HCT116 (cell line): ENCODE data around the gene DHDDS. TPM values are rescaled to one million over a fixed set of nuclear protein-coding genes. Genes with fewer than 3 reads are reported as not detected.

ENCODE experiments used
- ATAC-seq: fragments of 200-7000 bp; cut with Tn5 transposase; 2 replicates; pipeline ENCODE4 v1.9.1; 2020; ENCODE audit warnings: mild to moderate bottlenecking, moderate library complexity
- BruUV-seq: library from RNA; stranded (reverse); fragments of 400-500 nt; replicated peaks from 2 replicates; lab custom pipeline; 2021; lab: Mats Ljungman, UMichigan
- CTCF ChIA-PET: fragments of 300-600 bp; sonication (Branson Sonifier 250); formaldehyde crosslinking; loops from one replicate; lab custom pipeline; 2021; ENCODE audit warnings: antibody characterized with exemption; lab: Charles Lee
- POLR2A ChIA-PET: fragments of 300-600, 350-600 bp; sonication (Branson Sonifier 250); formaldehyde crosslinking; loops from one replicate; lab custom pipeline; 2021; ENCODE audit warnings: antibody characterized with exemption; lab: Charles Lee
- RAD21 ChIA-PET, 2 experiments: fragments of 300-600 bp; sonication (Branson Sonifier 250); formaldehyde crosslinking; loops; one replicate each; lab custom pipeline; 2023; ENCODE audit warnings: low total read pairs in 2 of 2; ENCODE audit not compliant: uncharacterized antibody in 2 of 2, unreplicated experiment in 2 of 2, low non-redundant PET in 1 of 2; lab: Charles Lee
- DNase-seq: peaks from one replicate; pipeline ENCODE4 v3.0.0-alpha.2; 2010; ENCODE audit warnings: low read depth, low spot score
- H2AFZ ChIP-seq: fragments of 200-600 bp; shearing (Covaris generic), sonication (generic); 2 replicates; pipeline ENCODE4 v1.6.1; 2017; ENCODE audit warnings: low read depth, mixed run types, mixed read lengths, antibody characterized with exemption, low read length; ENCODE audit not compliant: poor library complexity, severe bottlenecking
- H3K27ac ChIP-seq: 2 replicates; pipeline ENCODE4 v1.5.1; 2012; ENCODE audit warnings: low read depth, low read length
- H3K27me3 ChIP-seq: fragments of 200-600 bp; sonication (generic); 2 replicates; pipeline ENCODE4 v1.6.1; 2016; ENCODE audit warnings: mixed run types, low read length, mixed read lengths; ENCODE audit not compliant: insufficient read depth
- H3K36me3 ChIP-seq, 2 experiments: fragments of 200-500 bp in 1 of 2; fragments of 200-600 bp in 1 of 2; sonication (Bioruptor generic) in 1 of 2; sonication (generic) in 1 of 2; 2 replicates each; pipeline versions ENCODE4 v1.5.1 to v1.6.1; 2014 to 2016; ENCODE audit warnings: low read length in 2 of 2, inconsistent platforms in 1 of 2, mixed read lengths in 1 of 2, mixed run types in 1 of 2; ENCODE audit not compliant: insufficient read depth in 2 of 2, control insufficient read depth in 1 of 2
- H3K4me1 ChIP-seq, 2 experiments: fragments of 200-600 bp in 1 of 2; sonication (generic) in 1 of 2; 2 replicates each; pipeline versions ENCODE4 v1.5.1 to v1.6.1; 2012 to 2017; ENCODE audit warnings: low read length in 2 of 2, inconsistent platforms in 1 of 2, mild to moderate bottlenecking in 1 of 2, mixed read lengths in 1 of 2, mixed run types in 1 of 2, moderate library complexity in 1 of 2; ENCODE audit not compliant: insufficient read depth in 2 of 2, control insufficient read depth in 1 of 2
- H3K4me2 ChIP-seq: fragments of 200-600 bp; sonication (generic); 2 replicates; pipeline ENCODE4 v1.6.1; 2017; ENCODE audit warnings: mixed run types, low read length, mixed read lengths
- H3K4me3 ChIP-seq, 2 experiments: fragments of 200-600 bp in 1 of 2; sonication (generic) in 1 of 2; replicated peaks in 1 of 2; 2 replicates each; pipeline ENCODE4 v1.5.1; 2011 to 2016; ENCODE audit warnings: low read length in 2 of 2, control low read depth in 1 of 2, low read depth in 1 of 2, mild to moderate bottlenecking in 1 of 2, mixed read lengths in 1 of 2, mixed run types in 1 of 2
- H3K79me2 ChIP-seq: fragments of 200-600 bp; sonication (generic); 2 replicates; pipeline ENCODE4 v1.6.1; 2017; ENCODE audit warnings: mild to moderate bottlenecking, mixed run types, low read length, moderate library complexity, mixed read lengths; ENCODE audit not compliant: insufficient read depth
- H3K9ac ChIP-seq: fragments of 200-600 bp; sonication (generic); 2 replicates; pipeline ENCODE4 v1.6.1; 2016; ENCODE audit warnings: low read length, mixed read lengths
- H3K9me2 ChIP-seq: fragments of 200-600 bp; sonication (generic), shearing (Covaris generic); 2 replicates; pipeline ENCODE4 v1.6.1; 2017; ENCODE audit warnings: mixed run types, mild to moderate bottlenecking, moderate library complexity; ENCODE audit not compliant: insufficient read depth
- H3K9me3 ChIP-seq, 2 experiments: fragments of 200-500 bp in 1 of 2; fragments of 200-600 bp in 1 of 2; sonication (Bioruptor generic) in 1 of 2; sonication (generic) in 1 of 2; 2 replicates each; pipeline ENCODE4 v1.6.1; 2014 to 2017; ENCODE audit warnings: low read length in 2 of 2, mixed read lengths in 2 of 2, inconsistent platforms in 1 of 2, low read depth in 1 of 2, mild to moderate bottlenecking in 1 of 2, mixed run types in 1 of 2, moderate library complexity in 1 of 2; ENCODE audit not compliant: control insufficient read depth in 1 of 2, insufficient read depth in 1 of 2
- H4K20me1 ChIP-seq: fragments of 200-600 bp; sonication (generic), shearing (Covaris generic); 2 replicates; pipeline ENCODE4 v1.6.1; 2017; ENCODE audit warnings: mixed run types, mild to moderate bottlenecking, moderate library complexity; ENCODE audit not compliant: insufficient read depth
- ATF3 ChIP-seq: IDR thresholded peaks from 2 replicates; pipeline ENCODE4 v1.6.1; 2012
- CBX3 ChIP-seq: IDR thresholded peaks from 2 replicates; pipeline ENCODE4 v1.6.1; 2012; ENCODE audit warnings: low read depth
- CEBPB ChIP-seq: IDR thresholded peaks from 2 replicates; pipeline ENCODE4 v1.6.1; 2012; ENCODE audit warnings: low read depth
- CTCF ChIP-seq, 3 experiments: fragments of 200-600 bp in 1 of 3; sonication (generic) in 1 of 3; IDR thresholded peaks in 2 of 3; conservative IDR thresholded peaks in 1 of 3; 2 replicates each; pipeline ENCODE4 v1.5.1; 2012 to 2017; ENCODE audit warnings: low read depth in 2 of 3, low read length in 2 of 3, antibody characterized with exemption in 1 of 3, borderline replicate concordance in 1 of 3, control low read depth in 1 of 3, mild to moderate bottlenecking in 1 of 3, mixed read lengths in 1 of 3, mixed run types in 1 of 3, moderate library complexity in 1 of 3; ENCODE audit not compliant: insufficient read depth in 1 of 3
- ELF1 ChIP-seq: IDR thresholded peaks from 2 replicates; pipeline ENCODE4 v1.6.1; 2012; ENCODE audit warnings: low read depth, borderline replicate concordance
- EZH2 ChIP-seq: fragments of 200-600 bp; sonication (generic); IDR thresholded peaks from 2 replicates; pipeline ENCODE4 v1.6.1; 2017; ENCODE audit warnings: antibody characterized with exemption, mixed run types
- EZH2phosphoT487 ChIP-seq: fragments of 200-600 bp; IDR thresholded peaks from 2 replicates; pipeline ENCODE4 v1.6.1; 2018; ENCODE audit warnings: antibody characterized with exemption, borderline replicate concordance
- FOSL1 ChIP-seq: IDR thresholded peaks from 2 replicates; pipeline ENCODE4 v1.6.1; 2012; ENCODE audit warnings: low read depth
- JUND ChIP-seq: IDR thresholded peaks from 2 replicates; pipeline ENCODE4 v1.6.1; 2012
- MAX ChIP-seq: IDR thresholded peaks from 2 replicates; pipeline ENCODE4 v1.6.1; 2012
- POLR2A ChIP-seq: IDR thresholded peaks from 2 replicates; pipeline ENCODE4 v1.7.0; 2011; ENCODE audit warnings: borderline replicate concordance; ENCODE audit not compliant: insufficient read depth, insufficient read length; ENCODE audit errors: extremely low read depth
- POLR2AphosphoS5 ChIP-seq: IDR thresholded peaks from 2 replicates; pipeline ENCODE4 v1.6.1; 2011; ENCODE audit warnings: mild to moderate bottlenecking, low read depth, low read length, moderate library complexity
- RAD21 ChIP-seq: IDR thresholded peaks from 2 replicates; pipeline ENCODE4 v1.6.1; 2012; ENCODE audit warnings: low read depth, mild to moderate bottlenecking
- REST ChIP-seq: IDR thresholded peaks from 2 replicates; pipeline ENCODE4 v1.6.1; 2012; ENCODE audit warnings: low read depth
- SIN3A ChIP-seq: IDR thresholded peaks from 2 replicates; pipeline ENCODE4 v1.6.1; 2012; ENCODE audit warnings: low read depth
- SP1 ChIP-seq: IDR thresholded peaks from 2 replicates; pipeline ENCODE4 v1.6.1; 2012; ENCODE audit warnings: low read depth
- SRF ChIP-seq: IDR thresholded peaks from 2 replicates; pipeline ENCODE4 v1.6.1; 2012; ENCODE audit warnings: low read depth
- ZBTB33 ChIP-seq: IDR thresholded peaks from 2 replicates; pipeline ENCODE4 v1.6.1; 2011; ENCODE audit warnings: mild to moderate bottlenecking, low read length, moderate library complexity; ENCODE audit not compliant: insufficient replicate concordance; ENCODE audit errors: extremely low read depth
- ZNF274 ChIP-seq: fragments of 200-500 bp; sonication (Bioruptor generic); IDR thresholded peaks from 2 replicates; pipeline ENCODE4 v1.6.1; 2014; ENCODE audit warnings: mild to moderate bottlenecking, low read depth, low read length, inconsistent platforms
- intact Hi-C: fragments of 100-400 bp; cut with micrococcal nuclease; formaldehyde crosslinking; loops from 2 replicates; pipeline ENCODE4 v1.10.0; 2022
- total RNA-seq: library from RNA; stranded (reverse); gene quantifications from one replicate; pipeline ENCODE4 v1.2.1, GENCODE V29; 2021; ENCODE audit not compliant: unreplicated experiment

The DHDDS gene
- total RNA-seq, 1 experiment from 2014 or later = 46.0 TPM

GRCh38 chr1:26395754-26396153 lies 36.4 kb upstream of the DHDDS start:
- no TSS peak for BruUV-seq
- Histone ChIP-seq H3K36me3 (no peaks in the 10 kb centered on the region), H3K4me3 (no peak overlapping the region), H3K4me2 (no peak overlapping the region), H3K79me2 (no peaks in the 10 kb centered on the region), H3K27me3 (no peaks in the 10 kb centered on the region), H3K9me3 (no peaks in the 10 kb centered on the region), H4K20me1 (no peaks in the 10 kb centered on the region), H3K9me2 (no peaks in the 10 kb centered on the region), H3K4me1 (peaks cover 6 to 8% of the 10 kb centered on the region in 2 experiments; a peak in 3 of 4 replicates), H2AFZ (no peak overlapping the region), H3K9ac (no peak overlapping the region), H3K27ac (no peak overlapping the region)
- RAD21 ChIA-PET = interaction anchor here (0.6 to 0.7 kb wide), 2 partner anchors 45 to 284 kb away, joined by 3 to 4 read pairs; no protein-coding TSS in a partner anchor
- ATAC-seq = no peak
- POLR2A ChIA-PET = no interaction called here
- DNase-seq = no peak
- intact Hi-C loops = no loop called here
- TF ChIP-seq EZH2phosphoT487 (no peak), CBX3 (no peak), CEBPB (no peak), POLR2A (no peak), POLR2AphosphoS5 (no peak), RAD21 (no peak), ZBTB33 (no peak), ZNF274 (no peak), EZH2 (no peak), REST (no peak), ATF3 (no peak), FOSL1 (no peak), SRF (no peak), JUND (no peak), MAX (no peak), SP1 (no peak), CTCF (IDR thresholded peaks at IDR 0.05 in 2 of 3, conservative IDR thresholded peaks at IDR 0.05 in 1 of 3; ENCODE audit: borderline replicate concordance in 1 of 3, insufficient read depth in 1 of 3, low read depth in 2 of 3, low read length in 2 of 3) (no peak), SIN3A (no peak), ELF1 (no peak)
- CTCF ChIA-PET = interaction anchor here (1.1 to 3.9 kb wide), 2 partner anchors 22 to 161 kb away, joined by 4 to 14 read pairs; partner anchors contain the start of gene CEP85
